C4-2B (cell line): Measurements from ENCODE around the gene LEF1.

Source experiments
- CTCF ChIP-seq: fragments of 450-650 bp; conservative IDR thresholded peaks from 2 replicates; pipeline ENCODE4 v1.5.1; 2017; ENCODE audit warnings: mild to moderate bottlenecking
- ZFX ChIP-seq: fragments of 450-650 bp; IDR thresholded peaks from 2 replicates; pipeline ENCODE4 v1.6.1; 2017

GRCh38 chr4:108117418-108118182 is 51.1 kb downstream of the LEF1 start:
- TF ChIP-seq CTCF = no peak
- TF ChIP-seq ZFX = no peak
